HG03175 (cell line): ENCODE measurements around the gene RNFT2.

Experiments used
- ATAC-seq: cut with Tn5 transposase; IDR thresholded peaks from one replicate; pipeline ENCODE4 v1.9.1; 2021; ENCODE audit warnings: mild to moderate bottlenecking, moderate library complexity; ENCODE audit not compliant: unreplicated experiment

The RNFT2 gene

DNA sequence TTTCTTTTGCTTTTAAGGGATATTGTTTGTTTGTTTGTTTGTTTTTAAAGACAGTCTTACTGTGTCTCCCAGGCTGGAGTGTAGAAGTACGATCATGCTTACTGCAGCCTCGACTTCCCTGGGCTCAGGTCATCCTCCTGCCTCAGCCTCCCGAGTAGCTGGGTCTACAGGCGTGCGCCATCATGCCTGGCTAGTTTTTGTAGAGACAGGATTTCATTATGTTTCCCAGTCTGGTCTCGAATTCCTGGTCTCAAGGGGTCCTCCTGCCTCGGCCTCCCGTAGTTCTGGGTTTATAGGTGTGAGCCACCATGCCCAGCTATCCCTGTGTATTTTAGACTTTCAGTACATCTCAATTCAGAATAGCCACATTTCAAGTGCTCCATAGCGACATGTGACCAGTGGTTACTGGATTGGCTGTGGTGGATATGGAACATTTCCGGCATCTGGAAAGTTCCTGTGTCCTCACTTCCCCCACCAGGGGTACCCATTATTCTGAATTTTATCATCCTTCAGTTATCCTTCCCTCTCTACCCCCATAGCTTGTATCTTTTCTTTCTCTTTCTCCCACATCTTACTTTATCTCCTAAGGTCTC lies 82.0 kb downstream of the RNFT2 start:
- ATAC-seq = no peak

DNA sequence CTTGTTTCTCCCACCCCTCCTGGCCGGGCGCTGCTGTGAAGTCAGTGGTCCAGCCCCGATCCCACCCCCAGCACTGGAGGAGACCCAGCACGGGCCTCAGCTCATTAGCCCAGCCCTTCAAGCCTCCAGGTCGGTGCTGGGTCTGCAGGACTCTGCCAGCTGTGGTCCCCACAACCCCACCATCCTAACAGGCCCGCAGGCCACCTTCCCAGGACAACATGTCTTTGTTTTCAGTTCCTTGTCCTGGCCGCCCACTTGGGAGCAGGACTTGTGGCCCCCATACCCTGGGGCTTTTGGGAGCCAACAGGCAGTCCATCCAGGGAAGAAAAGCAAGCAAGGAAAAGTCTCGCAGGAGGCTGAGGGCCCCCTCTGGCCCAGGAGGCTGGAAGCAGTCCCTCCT lies 83.2 kb downstream of the RNFT2 start:
- ATAC-seq = no peak

DNA sequence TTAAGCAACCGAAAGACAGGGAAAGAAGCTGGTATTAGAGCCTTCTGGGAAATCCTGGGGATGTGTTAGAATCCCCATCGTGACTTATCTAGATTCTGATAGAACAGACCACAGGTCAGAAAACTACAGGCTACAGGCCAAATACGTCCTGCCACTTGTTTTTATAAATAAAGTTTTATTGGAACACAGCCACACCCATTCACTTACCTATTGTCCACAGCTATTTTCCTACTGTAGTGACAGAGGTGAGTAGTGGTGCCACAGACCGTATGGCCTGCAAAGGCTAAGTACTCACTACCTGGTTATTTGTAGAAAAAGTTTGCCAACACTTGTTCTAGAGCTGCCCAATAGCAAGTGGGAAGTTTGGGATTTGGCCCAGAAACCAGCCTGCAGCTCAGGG lies 89.3 kb downstream of the RNFT2 start:
- ATAC-seq = no peak

DNA sequence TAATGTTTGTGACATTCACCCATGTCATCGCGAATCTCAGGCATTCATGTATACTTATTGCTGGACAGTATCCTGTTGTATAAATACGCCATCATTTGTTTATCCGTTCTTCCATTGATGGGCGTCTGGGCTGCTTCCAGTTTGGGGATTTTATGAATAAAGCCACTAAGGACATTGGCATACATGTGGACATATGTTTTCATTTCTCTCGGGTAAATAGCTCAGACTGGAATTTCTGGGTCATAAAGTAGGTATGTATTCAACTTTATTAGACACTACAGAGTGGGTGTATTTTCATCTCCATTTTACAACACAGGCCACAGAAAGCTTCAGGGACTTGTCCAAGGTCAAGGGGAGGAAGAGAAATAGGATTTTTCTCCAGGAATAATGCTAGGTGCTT lies 94.2 kb downstream of the RNFT2 start:
- ATAC-seq = no peak

DNA sequence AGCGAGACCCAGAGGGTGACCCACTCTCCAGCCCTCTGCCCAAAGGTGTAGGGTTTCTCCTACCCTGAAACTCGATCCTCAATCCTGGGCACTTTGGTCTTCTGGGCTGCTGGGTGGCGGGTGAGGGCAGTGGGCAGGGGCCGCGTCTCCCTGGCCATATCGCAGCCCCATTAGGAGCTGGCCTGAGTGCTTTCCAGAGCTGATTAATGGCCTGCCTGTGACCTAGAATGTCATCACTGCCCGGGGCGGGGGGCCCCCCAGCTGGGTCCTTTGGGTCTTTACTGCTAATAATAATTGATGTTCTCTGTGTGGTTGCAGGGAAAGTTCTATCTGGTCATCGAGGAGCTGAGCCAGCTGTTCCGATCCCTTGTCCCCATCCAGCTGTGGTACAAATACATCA lies 95.4 kb downstream of the RNFT2 start:
- ATAC-seq = no peak

DNA sequence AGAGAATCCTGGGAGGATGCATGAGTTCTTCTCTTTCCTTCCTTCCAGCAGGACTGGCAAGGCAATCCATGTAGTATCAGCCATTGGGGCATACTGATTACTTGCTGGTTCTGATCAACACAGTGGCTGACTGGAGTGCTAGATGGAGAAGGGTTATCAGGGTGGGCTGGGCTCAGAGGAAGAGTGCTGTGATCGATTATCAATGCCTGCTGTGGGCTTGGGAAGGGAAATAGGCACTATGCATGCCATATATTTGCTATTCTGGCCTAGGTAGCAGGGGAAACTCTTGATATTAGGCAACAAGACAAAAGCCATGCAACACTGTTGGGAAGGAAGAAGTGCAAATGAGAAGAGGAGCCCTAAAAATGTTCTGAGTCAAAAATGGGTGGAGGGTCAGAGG lies 97.4 kb downstream of the RNFT2 start:
- no peak for ATAC-seq

DNA sequence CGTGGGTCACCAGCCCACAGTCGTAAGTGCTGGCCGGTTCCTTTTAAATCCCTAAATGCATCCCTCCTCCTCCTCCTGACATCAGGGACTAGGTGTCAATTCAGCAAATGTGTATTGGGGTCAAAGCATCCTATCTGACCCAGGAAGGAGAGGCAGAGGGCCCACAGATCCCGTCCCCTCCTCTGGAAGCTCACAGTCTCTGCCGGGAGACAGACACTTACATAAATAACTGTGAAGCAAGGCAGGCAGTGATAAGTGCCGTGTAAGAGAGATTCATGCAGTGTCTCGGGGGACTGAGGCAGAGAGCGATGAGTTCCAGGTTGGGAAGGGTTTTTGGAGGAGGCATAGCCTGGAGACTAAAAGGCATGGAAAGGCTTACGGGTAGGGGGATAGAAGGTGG lies 99.0 kb downstream of the RNFT2 start:
- no peak for ATAC-seq

DNA sequence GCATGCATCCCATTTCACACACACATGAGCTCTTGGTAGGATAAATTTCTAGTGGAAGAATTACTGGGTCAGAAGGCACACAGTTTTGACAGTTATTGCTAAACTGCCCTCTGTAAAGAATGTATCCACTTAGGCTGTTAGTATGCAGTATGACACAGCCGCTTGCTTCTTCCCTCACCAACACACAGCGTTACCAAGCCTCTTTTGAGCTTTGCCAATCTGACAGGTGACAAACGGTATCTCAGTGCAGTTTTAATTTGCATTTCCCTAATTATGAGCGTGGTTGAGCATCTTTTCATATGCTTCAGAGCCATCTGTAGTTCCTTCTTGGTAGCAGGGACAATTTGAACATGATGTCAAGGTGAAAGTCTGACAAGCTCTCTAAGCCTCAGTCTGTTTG lies 100.2 kb downstream of the RNFT2 start:
- no peak for ATAC-seq

DNA sequence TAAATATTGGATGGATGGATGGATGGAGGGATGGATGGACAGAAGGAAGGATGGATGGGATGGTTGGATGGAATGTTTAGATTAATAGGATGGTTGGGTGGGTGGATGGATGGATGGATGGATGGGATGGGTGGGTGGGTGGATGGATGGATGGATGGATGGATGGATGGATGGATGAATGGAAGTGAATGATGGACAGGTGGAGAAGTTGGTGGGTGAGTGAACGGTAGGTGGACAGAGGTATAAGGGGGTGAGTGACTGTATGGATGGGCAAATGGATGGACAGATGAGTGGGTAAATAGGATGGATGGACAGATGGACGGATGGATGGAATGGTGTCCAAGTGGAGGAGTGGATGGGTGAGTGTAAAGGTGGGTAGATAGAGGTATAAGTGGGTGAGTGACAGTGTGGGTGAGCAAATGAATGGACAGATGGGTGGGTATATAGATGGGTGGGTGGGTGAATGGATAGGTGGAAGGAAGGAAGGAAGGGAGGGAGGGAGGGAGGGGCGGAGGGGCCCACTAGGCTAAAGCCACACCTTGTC lies 101.2 kb downstream of the RNFT2 start:
- no peak for ATAC-seq

DNA sequence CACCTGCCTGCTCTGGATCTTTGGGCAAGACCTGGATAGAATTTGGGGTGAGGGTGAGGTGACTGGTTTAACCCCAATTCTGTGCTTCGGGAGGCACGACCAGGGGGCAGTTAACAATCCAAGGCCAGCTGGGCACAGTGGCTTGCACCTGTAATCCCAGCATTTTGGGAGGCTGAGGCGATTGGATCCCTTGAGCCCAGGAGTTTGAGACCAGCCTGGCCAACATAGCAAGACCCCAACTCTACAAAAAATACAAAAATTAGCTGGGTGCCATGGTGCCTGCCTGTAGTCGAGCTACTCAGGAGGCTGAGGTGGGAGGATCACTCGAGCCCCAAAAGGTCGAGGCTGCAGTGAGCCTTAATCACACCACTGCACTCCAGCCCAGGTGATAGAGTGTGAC lies 105.0 kb downstream of the RNFT2 start:
- no peak for ATAC-seq

DNA sequence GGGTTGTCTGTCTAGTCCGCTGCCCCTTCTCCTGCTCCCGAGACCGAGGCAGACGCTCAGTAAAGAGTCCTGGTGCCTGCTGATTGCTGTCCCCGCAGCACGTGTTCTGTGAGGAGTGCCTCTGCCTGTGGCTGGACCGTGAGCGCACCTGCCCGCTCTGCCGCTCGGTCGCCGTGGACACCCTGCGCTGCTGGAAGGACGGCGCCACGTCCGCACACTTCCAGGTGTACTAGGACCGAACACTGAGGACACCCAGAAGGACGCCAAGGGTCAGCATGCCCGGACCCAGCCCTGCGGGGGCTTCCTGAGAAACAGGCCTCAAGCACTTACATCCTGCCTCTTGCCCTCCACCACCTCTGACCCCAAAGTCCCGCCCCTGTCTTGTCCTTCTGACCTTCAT lies 111.1 kb downstream of the RNFT2 start:
- ATAC-seq = no peak

DNA sequence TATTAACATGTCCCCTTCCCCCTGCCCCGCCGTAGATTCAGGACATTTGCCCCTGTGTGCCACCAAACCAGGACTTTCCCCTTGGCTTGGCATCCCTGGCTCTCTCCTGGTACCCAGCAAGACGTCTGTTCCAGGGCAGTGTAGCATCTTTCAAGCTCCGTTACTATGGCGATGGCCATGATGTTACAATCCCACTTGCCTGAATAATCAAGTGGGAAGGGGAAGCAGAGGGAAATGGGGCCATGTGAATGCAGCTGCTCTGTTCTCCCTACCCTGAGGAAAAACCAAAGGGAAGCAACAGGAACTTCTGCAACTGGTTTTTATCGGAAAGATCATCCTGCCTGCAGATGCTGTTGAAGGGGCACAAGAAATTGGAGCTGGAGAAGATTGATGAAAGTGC lies 114.2 kb downstream of the RNFT2 start:
- no peak for ATAC-seq

DNA sequence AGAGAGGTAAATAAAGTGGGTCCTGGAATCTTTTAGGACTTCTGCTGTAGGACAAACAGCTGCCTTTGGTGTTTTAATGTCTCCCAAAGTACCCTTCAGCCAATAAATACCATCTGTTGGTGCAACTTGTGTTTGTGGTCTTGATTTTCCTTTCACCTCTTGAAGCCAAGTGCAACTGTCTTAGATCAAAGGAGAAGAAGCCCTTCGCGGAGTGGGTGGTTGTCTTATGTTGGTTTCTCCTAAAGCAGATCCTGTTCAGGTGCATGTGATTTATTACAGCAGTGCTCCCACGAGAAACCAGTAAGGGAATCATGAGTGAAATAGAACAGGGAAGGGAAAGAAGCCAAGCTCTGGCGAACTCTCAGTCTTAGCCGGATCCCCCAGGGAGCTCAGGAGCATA lies 115.4 kb downstream of the RNFT2 start:
- no peak for ATAC-seq

DNA sequence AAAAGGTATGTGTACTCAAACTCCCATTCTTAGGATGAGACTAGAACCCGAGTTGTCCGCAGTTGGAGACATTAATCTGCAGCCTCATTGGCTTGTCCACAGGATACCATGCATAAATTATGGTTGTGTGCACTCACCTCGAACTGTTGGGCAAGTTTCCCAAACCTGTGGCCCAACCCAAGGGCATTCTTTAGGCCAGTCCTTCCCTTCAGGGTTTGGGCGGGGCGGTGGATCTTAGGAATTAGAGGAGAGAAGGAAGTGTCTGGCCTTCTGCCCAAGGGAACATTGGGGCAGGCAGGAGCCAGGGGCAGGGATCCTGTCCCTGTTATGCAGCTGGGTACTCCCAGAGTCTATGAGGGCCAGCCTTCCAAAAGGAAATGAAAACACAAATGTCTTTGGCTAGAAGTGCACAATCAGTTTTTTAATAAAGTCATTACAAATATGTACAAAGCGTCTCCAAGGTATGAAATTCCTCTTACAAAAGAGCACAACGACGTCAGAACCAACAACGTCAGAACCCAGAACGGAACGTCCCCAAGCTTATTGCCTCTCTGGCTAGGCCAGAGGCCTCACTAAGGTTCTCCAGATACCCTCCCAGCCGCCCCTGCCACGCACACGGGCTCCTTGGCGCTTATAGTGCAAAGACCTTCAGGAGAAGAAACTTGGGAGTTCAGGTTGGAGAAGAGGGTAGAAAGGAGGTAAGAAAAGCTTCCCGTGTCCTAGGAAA lies 117.8 kb downstream of the RNFT2 start:
- ATAC-seq = no peak

DNA sequence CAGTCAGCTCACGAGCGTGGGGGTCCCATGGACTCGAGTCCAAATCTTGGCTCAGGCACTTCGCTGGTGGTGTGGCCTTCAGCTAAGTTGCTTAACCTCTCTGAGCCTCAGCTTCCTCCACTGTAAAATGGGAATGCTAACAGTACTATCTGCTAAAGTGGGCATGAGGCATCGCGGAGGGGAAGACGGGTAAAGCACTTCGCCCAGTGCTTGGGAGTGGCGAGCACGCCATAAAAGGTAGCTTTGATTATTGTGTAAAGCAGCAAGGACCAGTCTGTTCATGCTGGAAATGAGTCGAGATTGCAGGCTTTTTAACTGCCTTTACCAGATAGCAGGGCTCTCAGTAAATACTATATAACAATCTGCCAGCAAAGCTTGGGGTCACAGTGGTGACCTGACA lies 118.6 kb downstream of the RNFT2 start:
- ATAC-seq = no peak

DNA sequence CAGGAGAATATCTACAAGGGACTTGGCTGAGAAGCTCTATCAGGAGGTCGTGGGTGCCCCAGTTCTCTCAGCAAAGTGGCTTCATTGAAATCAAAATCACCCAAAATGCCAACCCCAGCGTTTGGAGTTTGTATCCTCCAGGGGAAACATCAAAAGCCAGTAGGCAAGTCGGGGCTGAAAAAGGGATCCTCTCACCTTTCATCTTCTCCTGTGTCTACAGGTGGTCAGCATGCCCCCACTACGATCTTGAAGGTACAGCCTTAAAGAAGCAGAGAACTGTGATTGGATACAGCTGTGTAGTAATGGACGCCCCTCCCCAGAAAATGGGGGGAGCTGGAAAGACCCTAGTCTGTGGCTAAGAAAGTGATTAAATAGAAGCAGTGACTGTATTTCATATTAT lies 121.0 kb downstream of the RNFT2 start:
- ATAC-seq = no peak

DNA sequence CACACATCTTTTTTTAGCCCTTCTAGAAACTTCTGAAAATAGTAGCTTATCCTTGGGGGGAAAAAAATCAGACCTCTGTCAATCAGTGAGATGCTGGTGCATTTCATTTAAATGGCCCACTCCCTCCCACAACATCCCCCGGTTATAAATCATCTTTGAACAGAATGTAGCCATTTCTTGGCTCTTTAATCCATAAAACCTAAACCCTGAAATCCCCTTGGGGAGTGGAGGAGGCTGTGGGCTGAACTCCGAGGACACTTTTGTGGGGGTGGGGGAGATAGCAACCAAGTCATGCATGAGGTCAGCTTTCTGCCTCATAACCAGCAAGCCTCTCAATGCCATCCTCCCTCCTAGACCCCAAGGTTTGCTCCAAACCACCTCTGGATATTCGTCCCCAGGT lies 122.1 kb downstream of the RNFT2 start:
- no peak for ATAC-seq

DNA sequence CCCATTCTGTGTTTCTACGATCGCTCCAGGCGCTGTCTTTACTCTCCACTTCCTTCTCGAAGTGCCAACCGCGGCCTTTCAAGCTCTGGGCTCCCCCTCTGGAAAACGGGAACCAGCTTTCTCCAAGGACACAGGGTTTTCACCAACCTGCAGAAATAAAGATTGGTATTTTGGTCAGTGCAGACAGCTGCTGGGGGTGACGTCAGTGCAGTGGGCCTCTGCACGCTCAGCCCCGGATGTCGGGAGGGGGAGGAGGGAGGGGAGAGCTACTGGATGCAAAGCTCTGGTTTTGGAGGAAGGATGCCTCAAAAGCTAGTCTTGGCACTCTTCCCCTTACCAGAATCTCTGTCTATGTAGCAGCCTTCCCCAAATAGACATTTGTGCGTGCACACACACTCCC lies 123.2 kb downstream of the RNFT2 start:
- peak; percentile 84 for ATAC-seq

DNA sequence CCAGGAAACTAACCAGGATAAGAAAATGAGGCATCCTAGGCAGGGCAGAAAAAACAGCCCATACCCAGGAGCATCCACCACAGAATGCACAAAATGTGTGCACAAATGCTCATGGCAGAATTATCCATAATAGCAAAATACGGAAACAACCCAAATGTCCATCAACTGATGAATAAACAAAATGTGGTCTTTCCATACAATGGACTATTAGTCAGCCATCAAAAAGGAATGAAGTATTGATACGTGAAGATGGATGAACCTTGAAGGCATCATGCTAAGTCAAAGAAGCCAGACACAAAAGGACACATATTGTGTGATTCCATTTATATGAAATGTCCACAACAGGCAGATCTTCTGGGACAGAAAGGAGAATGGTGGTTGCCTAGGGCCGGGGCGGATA lies 124.1 kb downstream of the RNFT2 start:
- ATAC-seq = no peak

DNA sequence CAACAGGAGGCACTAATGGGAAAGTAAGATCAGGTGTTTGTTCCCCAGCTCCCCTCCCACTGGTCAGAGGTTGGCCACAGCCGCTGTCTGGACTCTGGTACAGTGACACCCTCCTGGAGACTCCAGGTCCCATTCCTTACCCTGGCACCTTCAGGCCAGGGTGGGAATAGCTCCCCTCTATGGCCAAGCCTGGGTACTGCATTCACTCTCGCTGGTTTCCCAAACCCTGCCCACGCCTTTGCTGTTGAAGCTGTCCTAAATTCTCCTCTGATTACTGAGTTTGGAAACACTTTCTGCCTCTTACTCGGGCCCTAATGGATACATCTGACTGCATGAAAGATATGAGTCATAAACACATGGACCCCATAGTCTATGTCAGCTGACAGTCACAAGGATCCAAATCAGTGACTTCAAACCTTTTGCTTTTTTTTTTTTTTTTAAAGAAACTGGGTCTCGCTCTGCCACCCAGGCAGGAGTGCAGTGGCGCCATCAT lies 125.2 kb downstream of the RNFT2 start:
- ATAC-seq = no peak

DNA sequence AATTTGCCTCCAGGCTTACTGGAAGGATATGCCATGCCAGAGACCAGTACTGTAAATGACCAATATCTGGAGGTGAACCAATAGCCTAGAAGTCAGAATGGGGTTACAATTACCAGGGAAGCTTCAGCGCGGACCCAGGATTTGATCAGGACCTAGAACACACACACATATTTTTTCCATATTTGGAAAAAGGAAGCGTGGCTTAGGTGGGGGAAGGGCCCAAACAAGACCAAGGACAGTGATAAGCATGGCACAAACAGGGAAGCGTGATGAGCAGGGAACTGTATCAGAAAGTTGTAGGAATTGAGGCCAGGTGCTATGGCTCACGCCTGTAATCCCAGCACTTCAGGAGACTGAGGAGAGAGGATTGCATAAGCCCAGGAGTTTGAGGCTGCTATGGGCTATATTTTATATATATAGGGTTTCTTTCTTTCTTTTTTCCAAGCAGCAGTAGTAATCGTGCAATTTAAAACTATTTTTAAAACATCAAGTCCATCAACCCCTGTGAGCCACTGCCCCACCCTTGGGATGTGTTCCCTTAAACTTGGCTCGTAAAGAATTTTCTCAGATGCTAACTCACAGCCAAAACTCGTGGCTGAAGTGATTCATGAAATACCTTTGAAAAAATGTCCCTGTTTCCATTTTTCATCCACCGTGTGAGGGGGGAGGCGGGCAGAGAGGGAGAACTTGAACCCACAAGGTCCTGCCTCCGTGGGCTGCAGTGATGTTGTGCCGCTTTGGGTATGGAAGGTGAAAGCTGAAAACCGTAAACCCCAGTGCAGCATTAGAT lies 126.5 kb downstream of the RNFT2 start:
- no peak for ATAC-seq

DNA sequence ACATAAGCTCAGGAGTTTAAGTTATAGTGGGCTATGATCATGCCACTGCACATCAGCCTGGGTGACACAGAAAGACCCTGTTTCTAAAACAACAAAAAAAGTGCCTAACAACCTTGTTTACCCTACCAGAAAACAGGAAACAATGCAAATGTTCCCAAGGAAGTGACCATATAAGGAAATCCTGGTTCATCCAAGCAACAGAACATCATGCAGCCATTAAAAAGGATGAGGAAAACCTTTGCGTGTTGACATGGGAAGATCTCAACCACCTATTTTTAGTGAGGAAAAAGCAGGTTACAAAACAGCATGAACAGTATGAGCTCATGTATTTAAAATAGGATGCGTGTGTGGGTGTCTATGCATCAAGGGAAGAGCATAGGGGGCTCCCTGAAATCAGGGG lies 129.4 kb downstream of the RNFT2 start:
- no peak for ATAC-seq
